GM12878 (cell line): ENCODE data around the gene RNPS1. TPM values are rescaled to one million over a fixed set of nuclear protein-coding genes. Genes with fewer than 3 reads are reported as not detected.

Source experiments
- ATAC-seq: fragments of 200-7000 bp; cut with Tn5 transposase; 3 replicates; pipeline ENCODE4 v1.9.1; 2020; ENCODE audit warnings: mild to moderate bottlenecking, moderate library complexity
- BruUV-seq: library from RNA; stranded (reverse); fragments of 400-500 nt; replicated peaks from 2 replicates; lab custom pipeline; 2021; lab: Mats Ljungman, UMichigan
- CTCF ChIA-PET: fragments of 300-600 bp; sonication (Branson Sonifier 250); formaldehyde crosslinking; extraction: SDS; loops from one replicate; lab custom pipeline; 2021; ENCODE audit warnings: inconsistent platforms; lab: Yijun Ruan, JAX
- POLR2A ChIA-PET: fragments of 350-600 bp; formaldehyde crosslinking; extraction: SDS; loops from one replicate; lab custom pipeline; 2021; ENCODE audit warnings: inconsistent platforms; lab: Charles Lee
- RAD21 ChIA-PET: fragments of 300-600 bp; sonication (Branson Sonifier 250); formaldehyde crosslinking; loops from one replicate; lab custom pipeline; 2023; ENCODE audit warnings: antibody characterized with exemption; ENCODE audit not compliant: unreplicated experiment; lab: Charles Lee
- SMC1A ChIA-PET: fragments of 300-600 bp; sonication (Branson Sonifier 250); formaldehyde crosslinking; loops from one replicate; lab custom pipeline; 2023; ENCODE audit not compliant: unreplicated experiment, uncharacterized antibody; lab: Charles Lee
- DNase-seq: peaks from one replicate; pipeline ENCODE4 v3.0.0-alpha.2; 2011; ENCODE audit warnings: low read depth, low spot score
- FAIRE-seq: peaks from 3 replicates; lab custom pipeline; 2011; peaks lifted over from hg19 to GRCh38; lab: Jason Lieb, UNC
- H2AFZ ChIP-seq: 2 replicates; pipeline ENCODE4 v1.6.0; 2011; ENCODE audit warnings: low read depth, low read length, control low read depth; ENCODE audit not compliant: control insufficient read depth
- H3K27ac ChIP-seq: 2 replicates; pipeline ENCODE4 v1.5.1; 2011; ENCODE audit warnings: control low read depth; ENCODE audit not compliant: control insufficient read depth, insufficient read depth
- H3K27me3 ChIP-seq, 2 experiments: replicated peaks in 1 of 2; 2 replicates each; pipeline versions ENCODE4 v1.6.0 to v1.6.1; 2011; ENCODE audit warnings: low read length in 1 of 2; ENCODE audit not compliant: control insufficient read depth in 2 of 2, insufficient read depth in 2 of 2
- H3K36me3 ChIP-seq, 2 experiments: 2 replicates each; pipeline ENCODE4 v1.5.1; 2011; ENCODE audit warnings: low read length in 1 of 2; ENCODE audit not compliant: control insufficient read depth in 2 of 2, insufficient read depth in 2 of 2
- H3K4me1 ChIP-seq: 2 replicates; pipeline ENCODE4 v1.6.1; 2011; ENCODE audit warnings: mild to moderate bottlenecking, low read length, moderate library complexity, mixed read lengths; ENCODE audit not compliant: control insufficient read depth, insufficient read depth
- H3K4me2 ChIP-seq: 2 replicates; pipeline ENCODE4 v1.6.0; 2011; ENCODE audit warnings: control low read depth; ENCODE audit not compliant: control insufficient read depth, insufficient read depth
- H3K4me3 ChIP-seq: fragments of 200-600 bp; sonication (generic); 2 replicates; pipeline ENCODE4 v1.5.1; 2016
- H3K79me2 ChIP-seq: 2 replicates; pipeline ENCODE4 v1.6.0; 2011; ENCODE audit warnings: low read length; ENCODE audit not compliant: control insufficient read depth, insufficient read depth
- H3K9ac ChIP-seq: 2 replicates; pipeline ENCODE4 v1.8.0; 2011; ENCODE audit warnings: low read length, control low read depth, mixed read lengths; ENCODE audit not compliant: control insufficient read depth, insufficient read depth
- H3K9me3 ChIP-seq: replicated peaks from 3 replicates; pipeline ENCODE4 v1.5.1; 2011; ENCODE audit warnings: mild to moderate bottlenecking, low read length; ENCODE audit not compliant: control insufficient read depth, insufficient read depth
- H4K20me1 ChIP-seq: 2 replicates; pipeline ENCODE4 v1.6.0; 2011; ENCODE audit not compliant: control insufficient read depth, insufficient read depth
- CHD4 ChIP-seq: fragments of 200-600 bp; sonication (generic); IDR thresholded peaks from 2 replicates; pipeline ENCODE4 v1.6.1; 2016; ENCODE audit warnings: mild to moderate bottlenecking
- EED ChIP-seq: sonication (generic); IDR thresholded peaks from 2 replicates; pipeline ENCODE4 v1.6.1; 2016; ENCODE audit warnings: antibody characterized with exemption, low read depth
- EGR1 ChIP-seq, 2 experiments: IDR thresholded peaks; 1 replicate in 1 of 2; 2 replicates in 1 of 2; pipeline ENCODE4 v1.6.1; 2011 to 2012; ENCODE audit warnings: low read depth in 2 of 2, low read length in 2 of 2, borderline replicate concordance in 1 of 2, mild to moderate bottlenecking in 1 of 2, moderate library complexity in 1 of 2
- EZH2 ChIP-seq: IDR thresholded peaks from 2 replicates; pipeline ENCODE4 v1.6.1; 2012; ENCODE audit warnings: low read depth, mild to moderate bottlenecking, control low read depth, inconsistent platforms, low read length, borderline replicate concordance; ENCODE audit not compliant: control insufficient read depth
- FOXK2 ChIP-seq: fragments of 450-650 bp; IDR thresholded peaks from 2 replicates; pipeline ENCODE4 v1.6.1; 2017; ENCODE audit warnings: mild to moderate bottlenecking, moderate library complexity
- ZZZ3 ChIP-seq: IDR thresholded peaks from 2 replicates; pipeline ENCODE4 v1.6.1; 2011; ENCODE audit warnings: low read depth; ENCODE audit not compliant: control insufficient read depth, insufficient read length
- WGBS: methylation state at CpG from one replicate; pipeline ENCODE4 v1.1.6; 2016; ENCODE audit warnings: low lambda C conversion rate; ENCODE audit not compliant: insufficient replicate concordance, insufficient coverage; ENCODE audit errors: missing lambda C conversion rate; 5-methylcytosine and 5-hydroxymethylcytosine counted together
- in situ Hi-C: fragments of 300-500 bp; cut with MboI; formaldehyde crosslinking; loops from 9 replicates; pipeline ENCODE4 v1.14.3; 2018; ENCODE audit warnings: mixed read lengths
- intact Hi-C: fragments of 100-400 bp; cut with micrococcal nuclease; formaldehyde crosslinking; loops from one replicate; pipeline ENCODE4 v1.14.2; 2022; ENCODE audit not compliant: unreplicated experiment
- polyA plus RNA-seq, 11 experiments: library from polyadenylated mRNA; depleted of rRNA in 4 of 11; unstranded in 6 of 11; stranded (reverse) in 5 of 11; fragments of >200 nt; fragmentation: Nextera tagmentation in 4 of 11; fragmentation: Illumina TruSeq in 1 of 11; extraction: Ambion mirVana in 4 of 11; extraction: Trizol in 1 of 11; gene quantifications; 1 replicate in 1 of 11; 2 replicates in 10 of 11; pipeline versions ENCODE4 v1.2.1 to v1.2.3, GENCODE V29; 2011 to 2016; ENCODE audit warnings: inconsistent platforms in 2 of 11, missing spikeins in 2 of 11, low read depth in 1 of 11
- total RNA-seq, 4 experiments: library from RNA; depleted of rRNA in 3 of 4; stranded (reverse); fragments of >200 nt in 3 of 4; fragmentation: Illumina TruSeq in 1 of 4; extraction: Trizol in 1 of 4; gene quantifications; 2 replicates each; pipeline versions ENCODE4 v1.2.1 to v1.2.3, GENCODE V29; 2013 to 2021
- TF ChIP-seq, protein P1 (sequence below): fragments of 450-650 bp; IDR thresholded peaks from 2 replicates; pipeline ENCODE4 v1.6.1; 2016; ENCODE audit warnings: mild to moderate bottlenecking, moderate library complexity, borderline replicate concordance
- TF ChIP-seq, protein P2 (sequence below): fragments of 150-350 bp; IDR thresholded peaks from 2 replicates; pipeline ENCODE4 v1.6.1; 2014; ENCODE audit warnings: mild to moderate bottlenecking, low read depth, low read length

The RNPS1 gene
- total and polyA plus RNA-seq, 10 of the 15 experiments (the other 5 are each of a cell fraction or from before 2014, with no cell fraction given): 38.2 to 359 (median 188) TPM

- BruUV-seq: no TSS peak
- RAD21 ChIA-PET: no interaction called here
- TF ChIP-seq ZZZ3: no peak
- TF ChIP-seq, protein P1, sequence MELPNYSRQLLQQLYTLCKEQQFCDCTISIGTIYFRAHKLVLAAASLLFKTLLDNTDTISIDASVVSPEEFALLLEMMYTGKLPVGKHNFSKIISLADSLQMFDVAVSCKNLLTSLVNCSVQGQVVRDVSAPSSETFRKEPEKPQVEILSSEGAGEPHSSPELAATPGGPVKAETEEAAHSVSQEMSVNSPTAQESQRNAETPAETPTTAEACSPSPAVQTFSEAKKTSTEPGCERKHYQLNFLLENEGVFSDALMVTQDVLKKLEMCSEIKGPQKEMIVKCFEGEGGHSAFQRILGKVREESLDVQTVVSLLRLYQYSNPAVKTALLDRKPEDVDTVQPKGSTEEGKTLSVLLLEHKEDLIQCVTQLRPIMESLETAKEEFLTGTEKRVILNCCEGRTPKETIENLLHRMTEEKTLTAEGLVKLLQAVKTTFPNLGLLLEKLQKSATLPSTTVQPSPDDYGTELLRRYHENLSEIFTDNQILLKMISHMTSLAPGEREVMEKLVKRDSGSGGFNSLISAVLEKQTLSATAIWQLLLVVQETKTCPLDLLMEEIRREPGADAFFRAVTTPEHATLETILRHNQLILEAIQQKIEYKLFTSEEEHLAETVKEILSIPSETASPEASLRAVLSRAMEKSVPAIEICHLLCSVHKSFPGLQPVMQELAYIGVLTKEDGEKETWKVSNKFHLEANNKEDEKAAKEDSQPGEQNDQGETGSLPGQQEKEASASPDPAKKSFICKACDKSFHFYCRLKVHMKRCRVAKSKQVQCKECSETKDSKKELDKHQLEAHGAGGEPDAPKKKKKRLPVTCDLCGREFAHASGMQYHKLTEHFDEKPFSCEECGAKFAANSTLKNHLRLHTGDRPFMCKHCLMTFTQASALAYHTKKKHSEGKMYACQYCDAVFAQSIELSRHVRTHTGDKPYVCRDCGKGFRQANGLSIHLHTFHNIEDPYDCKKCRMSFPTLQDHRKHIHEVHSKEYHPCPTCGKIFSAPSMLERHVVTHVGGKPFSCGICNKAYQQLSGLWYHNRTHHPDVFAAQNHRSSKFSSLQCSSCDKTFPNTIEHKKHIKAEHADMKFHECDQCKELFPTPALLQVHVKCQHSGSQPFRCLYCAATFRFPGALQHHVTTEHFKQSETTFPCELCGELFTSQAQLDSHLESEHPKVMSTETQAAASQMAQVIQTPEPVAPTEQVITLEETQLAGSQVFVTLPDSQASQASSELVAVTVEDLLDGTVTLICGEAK: no peak
- no peak for TF ChIP-seq EED
- TF ChIP-seq EGR1 (IDR thresholded peaks at IDR 0.05; ENCODE audit: borderline replicate concordance in 1 of 2, low read depth in 2 of 2, low read length in 2 of 2): no peak
- no peak for TF ChIP-seq CHD4
- TF ChIP-seq FOXK2: no peak
- TF ChIP-seq, protein P2, sequence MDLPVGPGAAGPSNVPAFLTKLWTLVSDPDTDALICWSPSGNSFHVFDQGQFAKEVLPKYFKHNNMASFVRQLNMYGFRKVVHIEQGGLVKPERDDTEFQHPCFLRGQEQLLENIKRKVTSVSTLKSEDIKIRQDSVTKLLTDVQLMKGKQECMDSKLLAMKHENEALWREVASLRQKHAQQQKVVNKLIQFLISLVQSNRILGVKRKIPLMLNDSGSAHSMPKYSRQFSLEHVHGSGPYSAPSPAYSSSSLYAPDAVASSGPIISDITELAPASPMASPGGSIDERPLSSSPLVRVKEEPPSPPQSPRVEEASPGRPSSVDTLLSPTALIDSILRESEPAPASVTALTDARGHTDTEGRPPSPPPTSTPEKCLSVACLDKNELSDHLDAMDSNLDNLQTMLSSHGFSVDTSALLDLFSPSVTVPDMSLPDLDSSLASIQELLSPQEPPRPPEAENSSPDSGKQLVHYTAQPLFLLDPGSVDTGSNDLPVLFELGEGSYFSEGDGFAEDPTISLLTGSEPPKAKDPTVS: no peak
- no peak for TF ChIP-seq EZH2
- 63% methylated on average over 8 of the region's 8 CpGs for WGBS
- no peak for ATAC-seq
- Histone ChIP-seq H3K27me3 (no peaks in the 10 kb centered on the region; a peak in 1 of 4 replicates), H2AFZ (no peak overlapping the region), H3K9ac (no peak overlapping the region), H3K79me2 (no peaks in the 10 kb centered on the region), H3K9me3 (no peaks in the 10 kb centered on the region), H3K4me1 (no peaks in the 10 kb centered on the region), H3K4me2 (no peak overlapping the region), H3K27ac (no peak overlapping the region), H3K36me3 (no peaks in the 10 kb centered on the region), H3K4me3 (no peak overlapping the region), H4K20me1 (no peaks in the 10 kb centered on the region)
- DNase-seq: no peak
- intact Hi-C loops (no loop called here), in situ Hi-C loops (no loop called here)
- CTCF ChIA-PET: no interaction called here
- FAIRE-seq: no peak
- POLR2A ChIA-PET: interaction anchor here (0.6 kb wide), 1 partner anchor 25 kb away, joined by 3 read pairs; no protein-coding TSS in a partner anchor
- SMC1A ChIA-PET: no interaction called here
Measured at GRCh38 chr16:2288726-2289125, 20.8 kb upstream of the RNPS1 start.
